ENCODE data around the gene KRT38. TPM values are rescaled to one million over a fixed set of nuclear protein-coding genes. Genes with fewer than 3 reads are reported as not detected.
"Not testable (repeated sequence)": the region's sequence is repeated elsewhere in the genome, so short reads cannot be mapped to it uniquely, and the experiment has no call there.

Gene KRT38
- polyA plus RNA-seq, 1 of the 3 experiments (the other 2 are of a cell fraction), result not detected

- Histone ChIP-seq H4K20me1 (ENCODE audit: insufficient read depth) (no peaks in the 10 kb centered on the region), H3K9me3 (no peaks in the 10 kb centered on the region), H3K79me2 (ENCODE audit: insufficient read depth) (no peaks in the 10 kb centered on the region), H3K4me2 (no peak overlapping the region), H3K4me3 (ENCODE audit: low read depth in 2 of 2, low read length in 1 of 2) (no peak overlapping the region), H3K27ac (ENCODE audit: low read depth in 2 of 2, low read length in 1 of 2) (no peak overlapping the region), H2AFZ (ENCODE audit: low read depth) (no peak overlapping the region), H3F3A (replicated peaks; ENCODE audit: insufficient read depth) (no peaks in the 10 kb centered on the region), H3K9me2 (no peaks in the 10 kb centered on the region), H3K4me1 (ENCODE audit: control insufficient read depth in 1 of 2, insufficient read depth in 2 of 2, low read depth in 1 of 2, low read length in 1 of 2) (no peaks in the 10 kb centered on the region), H3K9ac (no peak overlapping the region), H3K36me3 (replicated peaks in 1 of 2; ENCODE audit: control insufficient read depth in 1 of 2, insufficient read depth in 2 of 2, low read length in 1 of 2) (no peaks in the 10 kb centered on the region), H3K27me3 (ENCODE audit: insufficient read depth) (no peaks in the 10 kb centered on the region)
- CTCF ChIA-PET, result interaction anchor here (0.7 to 1.0 kb wide), 2 partner anchors 119 to 236 kb away, joined by 3 to 4 read pairs; no protein-coding TSS in a partner anchor
- POLR2A ChIA-PET, result no interaction called here
- 62% methylated on average over 7 of the region's 7 CpGs for WGBS (ENCODE audit: low lambda C conversion rate)
- TF ChIP-seq REST (IDR thresholded peaks at IDR 0.05; ENCODE audit: low read depth, low read length) (no peak), FOXJ3 (CRISPR knock-in tag; IDR thresholded peaks at IDR 0.05) (no peak)
- DNase-seq, result no peak
Measured at GRCh38 chr17:41429667-41430066, 11.1 kb downstream of the KRT38 start.

- TF ChIP-seq FOXJ3 (CRISPR knock-in tag; IDR thresholded peaks at IDR 0.05) (no peak), FOSL2 (IDR thresholded peaks at IDR 0.05; ENCODE audit: borderline replicate concordance, low read depth) (0 out of 2 replicates have a peak, but pooled peaks have one; percentile 8)
- H3K4me2 ChIP-seq, result no peak overlapping the region
- no peaks in the 10 kb centered on the region for H3K4me1 ChIP-seq (ENCODE audit: control insufficient read depth in 1 of 2, insufficient read depth in 2 of 2, low read depth in 1 of 2, low read length in 1 of 2)
- H3F3A ChIP-seq (replicated peaks; ENCODE audit: insufficient read depth), result no peaks in the 10 kb centered on the region
- H4K20me1 ChIP-seq (ENCODE audit: insufficient read depth), result no peaks in the 10 kb centered on the region
- 56% methylated on average over 4 of the region's 4 CpGs for WGBS (ENCODE audit: low lambda C conversion rate)
- H3K79me2 ChIP-seq (ENCODE audit: insufficient read depth), result no peaks in the 10 kb centered on the region
- H3K27me3 ChIP-seq (ENCODE audit: insufficient read depth), result no peaks in the 10 kb centered on the region
- H2AFZ ChIP-seq (ENCODE audit: low read depth), result no peak overlapping the region
- no peak overlapping the region for H3K9ac ChIP-seq
- H3K9me2 ChIP-seq, result no peaks in the 10 kb centered on the region
- no peaks in the 10 kb centered on the region for H3K36me3 ChIP-seq (replicated peaks in 1 of 2; ENCODE audit: control insufficient read depth in 1 of 2, insufficient read depth in 2 of 2, low read length in 1 of 2)
- no peak overlapping the region for H3K27ac ChIP-seq (ENCODE audit: low read depth in 2 of 2, low read length in 1 of 2)
- ChIA-PET CTCF (no interaction called here), POLR2A (no interaction called here)
- no peak overlapping the region for H3K4me3 ChIP-seq (ENCODE audit: low read depth in 2 of 2, low read length in 1 of 2)
- DNase-seq, result no peak
- no peaks in the 10 kb centered on the region for H3K9me3 ChIP-seq
Measured at GRCh38 chr17:41428591-41429291, 12.0 kb downstream of the KRT38 start.

GRCh38 chr17:41424111-41424635, 16.6 kb downstream of the KRT38 start, which contains the start of gene KRT37:
Gene KRT37, minus strand, starts transcription at chr17:41424585. Its CDS starts 62 bp downstream, at chr17:41424523.
- Histone ChIP-seq H3K4me3 (ENCODE audit: low read depth in 2 of 2, low read length in 1 of 2) (no peak within 1 kb of the TSS), H3K4me1 (ENCODE audit: control insufficient read depth in 1 of 2, insufficient read depth in 2 of 2, low read depth in 1 of 2, low read length in 1 of 2) (peaks cover 0 to 22% of the 10 kb centered on the region in 2 experiments; a peak in 2 of 4 replicates), H2AFZ (ENCODE audit: low read depth) (no peak within 1 kb of the TSS), H3K79me2 (ENCODE audit: insufficient read depth) (no peaks in the 10 kb centered on the region), H3K9me3 (no peaks in the 10 kb centered on the region), H3K9me2 (no peaks in the 10 kb centered on the region), H3K36me3 (replicated peaks in 1 of 2; ENCODE audit: control insufficient read depth in 1 of 2, insufficient read depth in 2 of 2, low read length in 1 of 2) (no peaks in the 10 kb centered on the region), H3K27me3 (ENCODE audit: insufficient read depth) (no peaks in the 10 kb centered on the region), H3K4me2 (no peak within 1 kb of the TSS), H4K20me1 (ENCODE audit: insufficient read depth) (no peaks in the 10 kb centered on the region), H3F3A (replicated peaks; ENCODE audit: insufficient read depth) (peaks cover 4% of the 10 kb centered on the region), H3K9ac (no peak within 1 kb of the TSS), H3K27ac (ENCODE audit: low read depth in 2 of 2, low read length in 1 of 2) (no peak within 1 kb of the TSS)
- ChIA-PET POLR2A (no interaction called here), CTCF (interaction anchor here (0.9 kb wide), 1 partner anchor 124 kb away, joined by 3 read pairs; no protein-coding TSS in a partner anchor)
- no peak for DNase-seq
- 32% methylated on average over 8 of the region's 13 CpGs for WGBS (ENCODE audit: low lambda C conversion rate)
- TF ChIP-seq ELF1 (IDR thresholded peaks at IDR 0.05) (no peak), IRF3 (IDR thresholded peaks at IDR 0.05; ENCODE audit: low read depth, low read length) (no peak), PBX3 (IDR thresholded peaks at IDR 0.05) (no peak), FOSL2 (IDR thresholded peaks at IDR 0.05; ENCODE audit: borderline replicate concordance, low read depth) (no peak)

- CTCF ChIA-PET; POLR2A ChIA-PET; H3K79me2 ChIP-seq (ENCODE audit: insufficient read depth); H3K9me2 ChIP-seq; H2AFZ ChIP-seq (ENCODE audit: low read depth); H4K20me1 ChIP-seq (ENCODE audit: insufficient read depth); H3K4me3 ChIP-seq (ENCODE audit: low read depth in 2 of 2, low read length in 1 of 2); H3F3A ChIP-seq (replicated peaks; ENCODE audit: insufficient read depth); H3K4me2 ChIP-seq; H3K36me3 ChIP-seq (replicated peaks in 1 of 2; ENCODE audit: control insufficient read depth in 1 of 2, insufficient read depth in 2 of 2, low read length in 1 of 2); H3K27ac ChIP-seq (ENCODE audit: low read depth in 2 of 2, low read length in 1 of 2); H3K27me3 ChIP-seq (ENCODE audit: insufficient read depth); DNase-seq; H3K9me3 ChIP-seq; H3K9ac ChIP-seq: not testable (repeated sequence)
- peaks cover 0 to 27% of the 10 kb centered on the region in 2 experiments; a peak in 2 of 4 replicates for H3K4me1 ChIP-seq (ENCODE audit: control insufficient read depth in 1 of 2, insufficient read depth in 2 of 2, low read depth in 1 of 2, low read length in 1 of 2)
- 78% methylated on average over 9 of the region's 11 CpGs for WGBS (ENCODE audit: low lambda C conversion rate)
Measured at GRCh38 chr17:41422586-41422985, 18.2 kb downstream of the KRT38 start.
